DOHH2 (cell line): ENCODE data around the gene SH3TC2.

Experiments
- H3F3A ChIP-seq: fragments of 200-600 bp; sonication (generic), shearing (Covaris generic); 2 replicates; pipeline ENCODE4 v1.6.0; 2016; ENCODE audit warnings: antibody characterized with exemption, mild to moderate bottlenecking; ENCODE audit not compliant: control insufficient read depth, insufficient read depth
- H3K27ac ChIP-seq: fragments of 200-600 bp; sonication (generic); 2 replicates; pipeline ENCODE4 v1.5.1; 2014; ENCODE audit warnings: low read depth, mild to moderate bottlenecking, low read length, moderate library complexity
- H3K27me3 ChIP-seq: fragments of 200-600 bp; sonication (generic); 2 replicates; pipeline ENCODE4 v1.6.1; 2014; ENCODE audit warnings: mild to moderate bottlenecking, low read length, mixed read lengths; ENCODE audit not compliant: control insufficient read depth
- H3K36me3 ChIP-seq: fragments of 200-600 bp; sonication (generic); 2 replicates; pipeline ENCODE4 v1.6.1; 2014; ENCODE audit warnings: mild to moderate bottlenecking, low read length, moderate library complexity, mixed read lengths; ENCODE audit not compliant: control insufficient read depth
- H3K4me1 ChIP-seq: fragments of 200-600 bp; sonication (generic); 2 replicates; pipeline ENCODE4 v1.6.1; 2014; ENCODE audit warnings: mild to moderate bottlenecking, low read length, mixed read lengths; ENCODE audit not compliant: control insufficient read depth
- H3K4me2 ChIP-seq: fragments of 200-600 bp; sonication (generic); 2 replicates; pipeline ENCODE4 v1.6.0; 2014; ENCODE audit warnings: mild to moderate bottlenecking, low read length, moderate library complexity
- H3K4me3 ChIP-seq: fragments of 200-600 bp; sonication (generic); 2 replicates; pipeline ENCODE4 v1.5.1; 2014; ENCODE audit warnings: mild to moderate bottlenecking, low read length, mixed read lengths
- H3K79me2 ChIP-seq: fragments of 200-600 bp; sonication (generic); 2 replicates; pipeline ENCODE4 v1.6.1; 2014; ENCODE audit warnings: mild to moderate bottlenecking, low read length, mixed read lengths; ENCODE audit not compliant: control insufficient read depth
- H3K9me2 ChIP-seq: fragments of 200-600 bp; sonication (generic); replicated peaks from 2 replicates; pipeline ENCODE4 v1.6.1; 2014; ENCODE audit warnings: mild to moderate bottlenecking, low read length, mixed read lengths; ENCODE audit not compliant: control insufficient read depth
- H3K9me3 ChIP-seq: fragments of 200-600 bp; sonication (generic); 2 replicates; pipeline ENCODE4 v1.6.1; 2014; ENCODE audit warnings: antibody characterized with exemption, low read length, mixed read lengths; ENCODE audit not compliant: control insufficient read depth, insufficient read depth
- H4K20me1 ChIP-seq: fragments of 200-600 bp; sonication (generic); 2 replicates; pipeline ENCODE4 v1.6.0; 2014; ENCODE audit warnings: low read depth, mild to moderate bottlenecking, antibody characterized with exemption, low read length, moderate library complexity; ENCODE audit not compliant: control insufficient read depth, insufficient read depth
- EZH2phosphoT487 ChIP-seq: fragments of 200-600 bp; sonication (generic); IDR thresholded peaks from 2 replicates; pipeline ENCODE4 v1.6.1; 2017; ENCODE audit warnings: borderline replicate concordance, mild to moderate bottlenecking, antibody characterized with exemption, low read length, moderate library complexity, mixed read lengths
- TF ChIP-seq, protein P1 (sequence below): fragments of 200-600 bp; sonication (generic); IDR thresholded peaks from one replicate; pipeline ENCODE4 v1.5.1; 2014; ENCODE audit warnings: antibody characterized with exemption, mild to moderate bottlenecking, low read depth, low read length; ENCODE audit not compliant: poor library complexity, severe bottlenecking

The SH3TC2 gene

GRCh38 chr5:149005077-149005892 is 57.6 kb downstream of the SH3TC2 start:
- H3K4me3 ChIP-seq: no peak overlapping the region
- no peaks in the 10 kb centered on the region for H3K9me2 ChIP-seq
- H3K4me1 ChIP-seq: no peaks in the 10 kb centered on the region
- no peaks in the 10 kb centered on the region for H3K9me3 ChIP-seq
- H3K27me3 ChIP-seq: peaks cover 17% of the 10 kb centered on the region
- TF ChIP-seq EZH2phosphoT487: no peak
- TF ChIP-seq, protein P1, sequence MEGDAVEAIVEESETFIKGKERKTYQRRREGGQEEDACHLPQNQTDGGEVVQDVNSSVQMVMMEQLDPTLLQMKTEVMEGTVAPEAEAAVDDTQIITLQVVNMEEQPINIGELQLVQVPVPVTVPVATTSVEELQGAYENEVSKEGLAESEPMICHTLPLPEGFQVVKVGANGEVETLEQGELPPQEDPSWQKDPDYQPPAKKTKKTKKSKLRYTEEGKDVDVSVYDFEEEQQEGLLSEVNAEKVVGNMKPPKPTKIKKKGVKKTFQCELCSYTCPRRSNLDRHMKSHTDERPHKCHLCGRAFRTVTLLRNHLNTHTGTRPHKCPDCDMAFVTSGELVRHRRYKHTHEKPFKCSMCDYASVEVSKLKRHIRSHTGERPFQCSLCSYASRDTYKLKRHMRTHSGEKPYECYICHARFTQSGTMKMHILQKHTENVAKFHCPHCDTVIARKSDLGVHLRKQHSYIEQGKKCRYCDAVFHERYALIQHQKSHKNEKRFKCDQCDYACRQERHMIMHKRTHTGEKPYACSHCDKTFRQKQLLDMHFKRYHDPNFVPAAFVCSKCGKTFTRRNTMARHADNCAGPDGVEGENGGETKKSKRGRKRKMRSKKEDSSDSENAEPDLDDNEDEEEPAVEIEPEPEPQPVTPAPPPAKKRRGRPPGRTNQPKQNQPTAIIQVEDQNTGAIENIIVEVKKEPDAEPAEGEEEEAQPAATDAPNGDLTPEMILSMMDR: no peak
- no peaks in the 10 kb centered on the region for H3K79me2 ChIP-seq
- H4K20me1 ChIP-seq: no peaks in the 10 kb centered on the region
- H3K27ac ChIP-seq: no peak overlapping the region
- H3F3A ChIP-seq: no peaks in the 10 kb centered on the region
- H3K36me3 ChIP-seq: no peaks in the 10 kb centered on the region
- H3K4me2 ChIP-seq: no peak overlapping the region

- no peaks in the 10 kb centered on the region for H3K36me3 ChIP-seq
- TF ChIP-seq, protein P1: no peak
- TF ChIP-seq EZH2phosphoT487: no peak
- H4K20me1 ChIP-seq: no peaks in the 10 kb centered on the region
- no peaks in the 10 kb centered on the region for H3K9me2 ChIP-seq
- H3F3A ChIP-seq: no peaks in the 10 kb centered on the region
- no peak overlapping the region for H3K4me3 ChIP-seq
- H3K79me2 ChIP-seq: no peaks in the 10 kb centered on the region
- H3K9me3 ChIP-seq: no peaks in the 10 kb centered on the region
- H3K27ac ChIP-seq: no peak overlapping the region
- no peak overlapping the region for H3K4me2 ChIP-seq
- H3K4me1 ChIP-seq: no peaks in the 10 kb centered on the region
- H3K27me3 ChIP-seq: peaks cover 17% of the 10 kb centered on the region
Observed at GRCh38 chr5:149004559-149004958, 58.3 kb downstream of the SH3TC2 start.

DNA sequence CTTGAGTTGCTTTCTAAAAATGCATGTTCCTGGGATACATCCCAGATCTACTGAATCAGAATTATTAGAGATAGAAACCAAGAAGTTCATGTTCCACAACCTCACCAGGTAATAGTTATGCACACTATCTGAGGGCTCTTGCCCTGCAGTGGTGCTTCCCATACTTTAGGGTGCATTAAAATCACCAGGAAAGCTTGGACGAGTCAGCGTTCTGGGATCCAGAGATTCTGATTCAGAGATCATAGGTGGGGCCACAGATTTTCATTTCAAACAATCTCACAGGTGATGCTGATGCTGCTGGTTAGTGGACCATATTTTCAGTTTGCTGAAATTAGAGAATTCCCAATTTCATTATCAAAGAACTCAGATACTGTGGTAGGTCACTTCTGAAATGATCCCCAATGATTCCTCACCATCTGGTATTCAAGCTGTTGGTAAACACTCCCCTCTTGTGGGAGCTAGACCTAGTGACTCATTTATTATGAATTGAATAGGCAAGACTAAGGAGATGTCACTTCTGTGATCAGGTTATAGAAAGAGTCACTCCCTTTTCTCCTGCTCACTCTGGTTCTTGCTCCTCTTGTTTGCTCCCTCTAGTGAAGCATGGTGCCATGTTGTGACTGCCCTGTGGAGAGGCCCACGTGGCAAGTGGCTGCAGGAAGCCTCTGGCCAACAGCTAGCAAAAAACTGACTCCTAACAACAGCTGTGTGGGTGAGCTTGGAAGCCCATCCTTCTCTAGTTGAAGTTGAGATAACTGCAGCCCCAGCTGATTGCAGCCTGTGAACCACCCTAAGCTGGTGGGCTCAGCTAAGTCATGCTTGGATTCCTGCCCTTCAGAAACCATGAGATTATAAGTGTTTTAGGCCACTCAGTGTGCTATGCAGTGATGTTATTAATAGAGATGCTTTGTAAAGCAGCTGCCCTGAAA is 59.8 kb downstream of the SH3TC2 start:
- H3K4me2 ChIP-seq: no peak overlapping the region
- H3K27ac ChIP-seq: no peak overlapping the region
- H3K9me3 ChIP-seq: no peaks in the 10 kb centered on the region
- no peaks in the 10 kb centered on the region for H3F3A ChIP-seq
- H4K20me1 ChIP-seq: no peaks in the 10 kb centered on the region
- no peaks in the 10 kb centered on the region for H3K36me3 ChIP-seq
- no peaks in the 10 kb centered on the region for H3K4me1 ChIP-seq
- TF ChIP-seq, protein P1: no peak
- TF ChIP-seq EZH2phosphoT487: no peak
- H3K27me3 ChIP-seq: peaks cover 17% of the 10 kb centered on the region
- H3K79me2 ChIP-seq: no peaks in the 10 kb centered on the region
- no peak overlapping the region for H3K4me3 ChIP-seq
- no peaks in the 10 kb centered on the region for H3K9me2 ChIP-seq
